HuH-7 (cell line): ENCODE measurements around the gene EFCAB11.
A peak's percentile ranks its signal among the peaks of the same experiment; 100 is the strongest.

Experiments used
- DNase-seq: peaks from one replicate; pipeline ENCODE4 v3.0.0; 2011; ENCODE audit warnings: low spot score

EFCAB11 gene

GRCh38 chr14:89956661-89957009, 2.1 kb upstream of the EFCAB11 start:
- DNase-seq = no peak

- peak; percentile 91 for DNase-seq
Observed at GRCh38 chr14:89955745-89956660, 1.5 kb upstream of the EFCAB11 start, which contains the start of gene TDP1. Gene TDP1, plus strand, starts transcription at chr14:89955927. Its CDS starts 7,188 bp downstream, at chr14:89963115.

- DNase-seq = no peak
Observed at GRCh38 chr14:89955022-89955744, 653 bp upstream of the EFCAB11 start.

- DNase-seq = no peak
Observed at GRCh38 chr14:89953602-89954001, 928 bp downstream of the EFCAB11 start.

GRCh38 chr14:89952576-89952975, 2.0 kb downstream of the EFCAB11 start:
- no peak for DNase-seq

GRCh38 chr14:89947344-89947743, 7.2 kb downstream of the EFCAB11 start:
- no peak for DNase-seq

- DNase-seq = no peak
Observed at GRCh38 chr14:89941830-89942377, 12.6 kb downstream of the EFCAB11 start.

- no peak for DNase-seq
Observed at GRCh38 chr14:89936654-89937185, 17.8 kb downstream of the EFCAB11 start.

GRCh38 chr14:89933002-89933401, 21.5 kb downstream of the EFCAB11 start:
- no peak for DNase-seq

- no peak for DNase-seq
Observed at GRCh38 chr14:89927186-89927865, 27.2 kb downstream of the EFCAB11 start.

GRCh38 chr14:89926694-89927093, 27.8 kb downstream of the EFCAB11 start:
- DNase-seq = no peak

GRCh38 chr14:89924268-89924667, 30.3 kb downstream of the EFCAB11 start:
- DNase-seq = no peak

GRCh38 chr14:89922031-89922907, 32.3 kb downstream of the EFCAB11 start:
- DNase-seq = no peak

- DNase-seq = no peak
Observed at GRCh38 chr14:89921346-89921745, 33.2 kb downstream of the EFCAB11 start.

- DNase-seq = no peak
Observed at GRCh38 chr14:89920056-89920455, 34.5 kb downstream of the EFCAB11 start.

GRCh38 chr14:89918721-89919120, 35.8 kb downstream of the EFCAB11 start:
- DNase-seq = no peak

GRCh38 chr14:89915114-89915878, 39.2 kb downstream of the EFCAB11 start:
- no peak for DNase-seq

GRCh38 chr14:89912667-89913211, 41.8 kb downstream of the EFCAB11 start:
- no peak for DNase-seq

- no peak for DNase-seq
Observed at GRCh38 chr14:89912221-89912620, 42.3 kb downstream of the EFCAB11 start.
